ENCODE measurements around the gene POU1F1. TPM values are rescaled to one million over a fixed set of nuclear protein-coding genes. Genes with fewer than 3 reads are reported as not detected.

Gene POU1F1
- total RNA-seq, 1 donor from 2014 or later = not detected

Small RNAs within 50 kb of the gene (microRNA-seq; reads per million reads assigned to microRNA genes)
- gene MIR4795 = not detected

Other genes starting within 250 kb of the POU1F1 start
- gene CHMP2B, start 49.3 kb downstream of the POU1F1 start, total RNA-seq = 30.2 TPM